PC-9 (cell line): ENCODE results near the gene KRTDAP. TPM values are rescaled to one million over a fixed set of nuclear protein-coding genes. Genes with fewer than 3 reads are reported as not detected.

Source experiments
- BruUV-seq: library from RNA; stranded (reverse); fragments of 400-500 nt; replicated peaks from 2 replicates; lab custom pipeline; 2021; lab: Mats Ljungman, UMichigan
- CTCF ChIA-PET: fragments of 300-600 bp; sonication (Branson Sonifier 250); formaldehyde crosslinking; loops from one replicate; lab custom pipeline; 2022; ENCODE audit warnings: antibody characterized with exemption; lab: Charles Lee
- POLR2A ChIA-PET: fragments of 300-600 bp; sonication (Branson Sonifier 250); formaldehyde crosslinking; loops from one replicate; lab custom pipeline; 2022; ENCODE audit warnings: antibody characterized with exemption; ENCODE audit not compliant: unreplicated experiment; lab: Charles Lee
- DNase-seq, 2 experiments: peaks; one replicate each; pipeline versions ENCODE4 v3.0.0 to v3.0.0-alpha.2; 2015 to 2022; ENCODE audit warnings: mixed read lengths in 1 of 2
- H2AFZ ChIP-seq: fragments of 200-600 bp; sonication (generic); 2 replicates; pipeline ENCODE4 v1.8.1; 2017; ENCODE audit warnings: antibody characterized with exemption
- H3F3A ChIP-seq: fragments of 200-600 bp; sonication (generic); 2 replicates; pipeline ENCODE4 v1.8.1; 2017; ENCODE audit warnings: antibody characterized with exemption, mild to moderate bottlenecking, low read depth; ENCODE audit not compliant: insufficient read depth
- H3K27ac ChIP-seq: fragments of 200-600 bp; sonication (generic); 2 replicates; pipeline ENCODE4 v1.6.1; 2016; ENCODE audit warnings: mixed run types
- H3K27me3 ChIP-seq: fragments of 200-600 bp; sonication (generic); 2 replicates; pipeline ENCODE4 v1.6.1; 2016; ENCODE audit warnings: low read depth, mixed run types; ENCODE audit not compliant: insufficient read depth
- H3K36me3 ChIP-seq: fragments of 200-600 bp; sonication (generic); 2 replicates; pipeline ENCODE4 v1.6.1; 2016; ENCODE audit warnings: low read depth, mixed run types
- H3K4me1 ChIP-seq: fragments of 200-600 bp; sonication (generic); replicated peaks from 2 replicates; pipeline ENCODE4 v1.6.1; 2016; ENCODE audit warnings: mixed run types; ENCODE audit not compliant: insufficient read depth
- H3K4me2 ChIP-seq: fragments of 200-600 bp; sonication (generic); 2 replicates; pipeline ENCODE4 v1.6.1; 2017; ENCODE audit warnings: mixed run types
- H3K4me3 ChIP-seq: fragments of 200-600 bp; sonication (generic); 2 replicates; pipeline ENCODE4 v1.6.1; 2016; ENCODE audit warnings: mixed run types
- H3K79me2 ChIP-seq: fragments of 200-600 bp; sonication (generic); 2 replicates; pipeline ENCODE4 v1.6.1; 2017; ENCODE audit warnings: low read depth, mixed run types
- H3K9me2 ChIP-seq: fragments of 200-600 bp; sonication (generic); 2 replicates; pipeline ENCODE4 v1.8.1; 2017; ENCODE audit warnings: mild to moderate bottlenecking; ENCODE audit not compliant: insufficient read depth
- H3K9me3 ChIP-seq: fragments of 200-600 bp; sonication (generic); 2 replicates; pipeline ENCODE4 v1.8.1; 2016; ENCODE audit warnings: low read depth; ENCODE audit not compliant: insufficient read depth
- H4K20me1 ChIP-seq: fragments of 200-600 bp; sonication (generic); 2 replicates; pipeline ENCODE4 v1.8.1; 2017; ENCODE audit not compliant: insufficient read depth
- EZH2 ChIP-seq: fragments of 200-600 bp; sonication (generic); IDR thresholded peaks from 2 replicates; pipeline ENCODE4 v1.8.0; 2017; ENCODE audit warnings: antibody characterized with exemption, low read depth
- intact Hi-C: fragments of 100-400 bp; cut with micrococcal nuclease; formaldehyde crosslinking; loops from one replicate; pipeline ENCODE4 v1.10.0; 2022; ENCODE audit not compliant: unreplicated experiment
- total RNA-seq: library from RNA; stranded (reverse); gene quantifications from 2 replicates; pipeline ENCODE4 v1.2.3, GENCODE V29; 2021
- TF ChIP-seq, protein P1 (sequence below): fragments of 200-600 bp; sonication (generic); conservative IDR thresholded peaks from 2 replicates; pipeline ENCODE4 v1.6.1; 2017; ENCODE audit warnings: mixed run types, antibody characterized with exemption, mild to moderate bottlenecking, moderate library complexity

Gene KRTDAP
- total RNA-seq, 1 experiment from 2014 or later: not detected

DNA sequence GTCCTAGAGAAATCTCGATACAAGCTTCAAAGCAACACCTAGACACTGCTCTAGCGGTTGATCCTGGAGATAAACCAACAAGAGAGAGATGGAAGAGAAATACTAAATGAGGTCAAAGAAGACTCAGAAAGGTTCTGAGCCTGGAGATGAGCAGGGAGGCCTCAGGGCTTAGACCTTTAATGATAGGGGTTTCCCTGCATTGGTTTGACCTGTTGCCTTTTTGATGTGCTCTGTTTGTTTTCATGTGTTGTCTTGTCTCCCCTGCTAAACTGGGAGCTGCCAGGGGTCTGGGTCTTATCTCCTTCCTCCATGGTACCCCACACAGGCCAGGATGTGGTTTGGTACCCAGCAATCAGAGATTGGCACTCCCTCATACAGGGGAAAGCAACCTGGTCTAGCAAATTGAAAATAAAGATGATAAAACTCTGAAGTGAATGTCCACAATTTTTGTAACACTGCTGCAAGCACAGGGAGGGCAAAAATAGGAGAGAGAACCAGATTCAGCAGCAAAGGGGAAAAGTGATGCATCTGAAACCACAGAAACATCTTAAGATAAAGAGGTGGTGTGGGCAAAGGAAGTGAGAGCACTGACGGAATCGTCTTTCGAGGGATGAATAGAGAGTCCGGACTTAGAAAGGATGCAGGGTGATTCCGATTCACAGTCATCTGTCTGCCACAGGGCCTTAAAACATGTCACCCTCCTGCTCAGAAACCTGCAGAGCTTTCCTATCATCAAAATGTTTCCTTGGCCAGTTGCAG is 38.7 kb downstream of the KRTDAP start:
- POLR2A ChIA-PET: no interaction called here

DNA sequence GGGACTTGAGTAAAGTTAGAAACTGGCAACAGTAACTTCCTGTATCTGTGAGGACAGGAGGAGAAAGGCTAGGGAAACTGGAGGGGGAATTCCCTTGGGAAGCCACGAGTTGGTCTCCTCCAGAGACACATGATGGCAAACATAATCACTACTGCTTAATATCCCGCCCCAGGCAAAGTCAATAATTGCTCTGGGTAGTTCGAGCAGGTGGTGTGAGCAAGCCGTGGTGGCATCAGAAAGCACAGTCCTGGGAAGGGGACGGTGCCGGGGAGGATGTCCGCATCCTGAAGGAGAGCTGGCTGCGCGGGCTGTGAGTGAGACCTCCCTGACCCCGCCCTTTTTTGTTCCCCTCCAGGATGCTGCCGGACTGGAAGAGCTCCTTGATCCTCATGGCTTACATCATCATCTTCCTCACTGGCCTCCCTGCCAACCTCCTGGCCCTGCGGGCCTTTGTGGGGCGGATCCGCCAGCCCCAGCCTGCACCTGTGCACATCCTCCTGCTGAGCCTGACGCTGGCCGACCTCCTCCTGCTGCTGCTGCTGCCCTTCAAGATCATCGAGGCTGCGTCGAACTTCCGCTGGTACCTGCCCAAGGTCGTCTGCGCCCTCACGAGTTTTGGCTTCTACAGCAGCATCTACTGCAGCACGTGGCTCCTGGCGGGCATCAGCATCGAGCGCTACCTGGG is 40.8 kb downstream of the KRTDAP start:
- Histone ChIP-seq H3K27me3 (peaks cover 59% of the 10 kb centered on the region), H3K79me2 (no peaks in the 10 kb centered on the region), H3K9me3 (no peaks in the 10 kb centered on the region), H4K20me1 (no peaks in the 10 kb centered on the region), H3K36me3 (no peaks in the 10 kb centered on the region), H3F3A (peaks cover 15% of the 10 kb centered on the region; the same call in 1 of the 2 replicates), H3K27ac (0 out of 2 replicates have a peak overlapping the region, but pooled peaks have one; percentile 19), H3K4me1 (peaks cover 15% of the 10 kb centered on the region), H3K4me2 (peak overlapping the region; percentile 43), H3K9me2 (no peaks in the 10 kb centered on the region), H2AFZ (no peak overlapping the region), H3K4me3 (no peak overlapping the region)
- CTCF ChIA-PET: interaction anchor here (0.6 kb wide), 2 partner anchors 12 to 307 kb away, joined by 3 read pairs; partner anchors contain the start of gene FXYD7
- POLR2A ChIA-PET: interaction anchor here (0.7 kb wide), 1 partner anchor 581 kb away, joined by 3 read pairs; no protein-coding TSS in a partner anchor
- peak; percentile 47 to 52 for DNase-seq
- TF ChIP-seq EZH2: no peak
- TF ChIP-seq, protein P1, sequence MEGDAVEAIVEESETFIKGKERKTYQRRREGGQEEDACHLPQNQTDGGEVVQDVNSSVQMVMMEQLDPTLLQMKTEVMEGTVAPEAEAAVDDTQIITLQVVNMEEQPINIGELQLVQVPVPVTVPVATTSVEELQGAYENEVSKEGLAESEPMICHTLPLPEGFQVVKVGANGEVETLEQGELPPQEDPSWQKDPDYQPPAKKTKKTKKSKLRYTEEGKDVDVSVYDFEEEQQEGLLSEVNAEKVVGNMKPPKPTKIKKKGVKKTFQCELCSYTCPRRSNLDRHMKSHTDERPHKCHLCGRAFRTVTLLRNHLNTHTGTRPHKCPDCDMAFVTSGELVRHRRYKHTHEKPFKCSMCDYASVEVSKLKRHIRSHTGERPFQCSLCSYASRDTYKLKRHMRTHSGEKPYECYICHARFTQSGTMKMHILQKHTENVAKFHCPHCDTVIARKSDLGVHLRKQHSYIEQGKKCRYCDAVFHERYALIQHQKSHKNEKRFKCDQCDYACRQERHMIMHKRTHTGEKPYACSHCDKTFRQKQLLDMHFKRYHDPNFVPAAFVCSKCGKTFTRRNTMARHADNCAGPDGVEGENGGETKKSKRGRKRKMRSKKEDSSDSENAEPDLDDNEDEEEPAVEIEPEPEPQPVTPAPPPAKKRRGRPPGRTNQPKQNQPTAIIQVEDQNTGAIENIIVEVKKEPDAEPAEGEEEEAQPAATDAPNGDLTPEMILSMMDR: no peak
- intact Hi-C loops: no loop called here
- no TSS peak for BruUV-seq

More for the DNA sequence above, 38.7 kb downstream of the KRTDAP start:
- Histone ChIP-seq H3K36me3 (no peaks in the 10 kb centered on the region), H3K9me3 (no peaks in the 10 kb centered on the region), H3K79me2 (no peaks in the 10 kb centered on the region), H3K4me3 (no peak overlapping the region), H3K4me2 (no peak overlapping the region), H3F3A (peaks cover 15% of the 10 kb centered on the region; the same call in 1 of the 2 replicates), H3K9me2 (no peaks in the 10 kb centered on the region), H2AFZ (no peak overlapping the region), H3K27me3 (peaks cover 43% of the 10 kb centered on the region), H3K4me1 (peaks cover 15% of the 10 kb centered on the region), H3K27ac (no peak overlapping the region), H4K20me1 (no peaks in the 10 kb centered on the region)
- CTCF ChIA-PET: no interaction called here
- intact Hi-C loops: no loop called here
- no TSS peak for BruUV-seq
- TF ChIP-seq EZH2: no peak
- TF ChIP-seq, protein P1: no peak
- DNase-seq: no peak

DNA sequence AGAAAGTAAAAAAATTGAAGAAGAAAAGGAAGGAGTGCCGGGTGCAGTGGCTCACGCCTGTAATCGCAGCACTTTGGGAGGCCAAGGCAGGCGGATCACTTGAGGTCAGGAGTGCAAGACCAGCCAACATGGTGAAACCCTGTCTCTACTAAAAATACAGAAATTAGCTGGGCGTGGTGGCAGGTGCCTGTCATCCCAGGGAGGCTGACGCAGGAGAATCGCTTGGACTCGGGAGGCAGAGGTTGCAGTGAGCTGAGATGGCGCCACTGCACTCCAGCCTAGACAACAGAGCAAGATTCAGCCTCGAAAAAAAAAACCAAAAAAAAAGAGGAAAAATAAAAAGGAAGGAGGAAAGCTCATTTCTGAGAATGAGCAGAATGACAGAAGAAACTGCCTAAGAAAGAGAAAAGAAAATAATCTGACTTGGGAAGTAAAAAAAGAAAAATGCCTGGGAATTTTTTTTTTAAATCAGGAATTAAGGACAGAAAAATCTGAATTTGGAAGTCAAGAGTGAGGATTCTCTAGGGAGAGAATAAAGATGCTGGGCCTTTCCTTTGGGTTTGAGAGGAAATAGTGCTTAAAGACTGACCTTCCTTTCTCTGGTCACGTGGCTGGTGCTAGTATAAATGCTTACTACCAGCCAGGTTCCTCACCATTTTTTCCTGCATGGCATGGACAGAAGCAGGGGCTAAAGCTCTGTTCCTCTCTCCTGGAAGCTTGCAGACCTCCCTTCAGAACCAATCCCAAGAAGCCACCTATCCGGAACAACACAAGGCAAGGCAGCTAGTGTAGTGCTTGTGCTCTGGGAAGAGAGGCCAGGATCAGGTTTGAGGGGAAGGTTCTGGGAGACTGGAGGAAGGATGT is 42.4 kb downstream of the KRTDAP start, which contains the start of gene FFAR2:
TSS of gene FFAR2 (plus strand) at position 652 of the 864 bp plus-strand sequence. CDS start 1,458 bp downstream, outside the sequence.
- Histone ChIP-seq H3K4me3 (no peak within 1 kb of the TSS), H3K4me2 (peak within 1 kb of the TSS; percentile 43; the same call in 1 of the 2 replicates), H4K20me1 (no peaks in the 10 kb centered on the region), H3K9me2 (no peaks in the 10 kb centered on the region), H3K27ac (0 out of 2 replicates have a peak within 1 kb of the TSS, but pooled peaks have one; percentile 19), H3F3A (peaks cover 15% of the 10 kb centered on the region; the same call in 1 of the 2 replicates), H3K4me1 (peaks cover 15% of the 10 kb centered on the region), H3K79me2 (no peaks in the 10 kb centered on the region), H3K9me3 (no peaks in the 10 kb centered on the region), H2AFZ (no peak within 1 kb of the TSS), H3K36me3 (no peaks in the 10 kb centered on the region), H3K27me3 (peaks cover 59% of the 10 kb centered on the region)
- intact Hi-C loops: no loop called here
- ChIA-PET CTCF (no interaction called here), POLR2A (interaction anchor here (0.6 to 0.7 kb wide), 3 partner anchors 41 to 63 kb away, joined by 4 to 8 read pairs (median 5); no protein-coding TSS in a partner anchor)
- DNase-seq: no peak
- TF ChIP-seq, protein P1: no peak
- TF ChIP-seq EZH2: no peak
- no TSS peak for BruUV-seq
